HEK293 (cell line): ENCODE measurements around the gene ZSCAN2.

ENCODE experiments used
- BCL11B ChIP-seq: fragments of 450-650 bp; formaldehyde crosslinking; IDR thresholded peaks from 2 replicates; pipeline ENCODE4 v1.5.1; 2016; ENCODE audit warnings: low read depth, missing biosample characterization, missing genetic modification characterization
- HIC1 ChIP-seq: fragments of 450-650 bp; formaldehyde crosslinking; IDR thresholded peaks from 2 replicates; pipeline ENCODE4 v1.5.1; 2016; ENCODE audit warnings: missing biosample characterization, missing genetic modification characterization
- REST ChIP-seq: fragments of 450-650 bp; formaldehyde crosslinking; IDR thresholded peaks from 2 replicates; pipeline ENCODE4 v1.5.1; 2016; ENCODE audit warnings: missing biosample characterization, missing genetic modification characterization
- SALL2 ChIP-seq: fragments of 450-650 bp; formaldehyde crosslinking; IDR thresholded peaks from 2 replicates; pipeline ENCODE4 v1.5.0; 2017; ENCODE audit warnings: missing biosample characterization, mild to moderate bottlenecking, missing genetic modification characterization, borderline replicate concordance
- TCF7L2 ChIP-seq: IDR thresholded peaks from 2 replicates; pipeline ENCODE4 v1.6.1; 2011; ENCODE audit warnings: low read depth, mild to moderate bottlenecking, inconsistent platforms, low read length, moderate library complexity, borderline replicate concordance
- ZNF146 ChIP-seq: fragments of 450-650 bp; formaldehyde crosslinking; IDR thresholded peaks from 2 replicates; pipeline ENCODE4 v1.5.1; 2016; ENCODE audit warnings: missing biosample characterization, missing genetic modification characterization
- TF ChIP-seq, protein P1 (sequence below): fragments of 450-650 bp; formaldehyde crosslinking; IDR thresholded peaks from 2 replicates; pipeline ENCODE4 v1.5.1; 2016; ENCODE audit warnings: missing biosample characterization, missing genetic modification characterization
- TF ChIP-seq, protein P2 (sequence below): fragments of 450-650 bp; formaldehyde crosslinking; IDR thresholded peaks from 2 replicates; pipeline ENCODE4 v1.5.1; 2016; ENCODE audit warnings: missing biosample characterization, missing genetic modification characterization, borderline replicate concordance

DNA sequence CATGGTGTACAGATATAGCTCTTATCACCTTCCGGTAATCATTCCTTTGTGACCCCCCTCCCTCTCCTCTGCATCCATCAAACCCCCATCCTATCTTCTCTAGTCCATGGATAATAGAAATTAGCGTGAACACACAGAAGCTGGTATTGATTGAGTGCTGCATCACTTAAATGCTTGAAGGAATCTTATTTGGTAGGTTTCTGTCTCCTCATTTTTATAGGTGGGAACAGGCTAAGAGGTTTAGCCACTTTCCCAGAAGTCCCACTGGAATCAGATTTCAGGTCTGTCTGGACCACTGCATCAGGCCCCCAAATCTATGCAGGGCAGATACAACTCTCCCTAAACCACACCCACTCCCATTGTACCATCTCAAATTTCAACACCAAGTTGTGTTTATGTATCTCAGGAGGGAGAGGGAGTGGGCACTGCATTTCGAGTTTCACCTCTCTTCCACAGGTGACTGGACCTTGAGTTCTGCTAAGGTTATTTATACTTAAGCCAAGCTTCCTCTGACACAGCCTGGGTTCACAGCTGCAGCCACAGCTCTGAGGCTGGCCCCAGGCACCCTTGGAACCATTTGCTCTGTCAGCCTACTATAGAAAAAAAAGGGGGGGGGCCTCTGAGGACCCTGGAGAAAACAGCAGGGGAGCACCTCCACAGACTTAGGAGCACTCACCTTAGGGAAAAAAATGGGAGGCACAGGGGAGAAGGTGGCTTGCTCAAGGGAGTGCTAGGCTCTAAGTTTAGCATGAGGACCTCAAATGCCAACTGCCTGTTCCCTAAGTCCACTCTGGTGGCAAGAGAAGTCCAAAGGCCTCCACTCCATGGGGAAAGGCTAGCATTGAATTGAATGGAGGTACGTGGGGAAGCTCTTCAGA, 59.3 kb downstream of the ZSCAN2 start:
- TF ChIP-seq, protein P1, sequence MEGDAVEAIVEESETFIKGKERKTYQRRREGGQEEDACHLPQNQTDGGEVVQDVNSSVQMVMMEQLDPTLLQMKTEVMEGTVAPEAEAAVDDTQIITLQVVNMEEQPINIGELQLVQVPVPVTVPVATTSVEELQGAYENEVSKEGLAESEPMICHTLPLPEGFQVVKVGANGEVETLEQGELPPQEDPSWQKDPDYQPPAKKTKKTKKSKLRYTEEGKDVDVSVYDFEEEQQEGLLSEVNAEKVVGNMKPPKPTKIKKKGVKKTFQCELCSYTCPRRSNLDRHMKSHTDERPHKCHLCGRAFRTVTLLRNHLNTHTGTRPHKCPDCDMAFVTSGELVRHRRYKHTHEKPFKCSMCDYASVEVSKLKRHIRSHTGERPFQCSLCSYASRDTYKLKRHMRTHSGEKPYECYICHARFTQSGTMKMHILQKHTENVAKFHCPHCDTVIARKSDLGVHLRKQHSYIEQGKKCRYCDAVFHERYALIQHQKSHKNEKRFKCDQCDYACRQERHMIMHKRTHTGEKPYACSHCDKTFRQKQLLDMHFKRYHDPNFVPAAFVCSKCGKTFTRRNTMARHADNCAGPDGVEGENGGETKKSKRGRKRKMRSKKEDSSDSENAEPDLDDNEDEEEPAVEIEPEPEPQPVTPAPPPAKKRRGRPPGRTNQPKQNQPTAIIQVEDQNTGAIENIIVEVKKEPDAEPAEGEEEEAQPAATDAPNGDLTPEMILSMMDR (tag by site-specific recombination): no peak
- no peak for TF ChIP-seq TCF7L2
- TF ChIP-seq, protein P2, sequence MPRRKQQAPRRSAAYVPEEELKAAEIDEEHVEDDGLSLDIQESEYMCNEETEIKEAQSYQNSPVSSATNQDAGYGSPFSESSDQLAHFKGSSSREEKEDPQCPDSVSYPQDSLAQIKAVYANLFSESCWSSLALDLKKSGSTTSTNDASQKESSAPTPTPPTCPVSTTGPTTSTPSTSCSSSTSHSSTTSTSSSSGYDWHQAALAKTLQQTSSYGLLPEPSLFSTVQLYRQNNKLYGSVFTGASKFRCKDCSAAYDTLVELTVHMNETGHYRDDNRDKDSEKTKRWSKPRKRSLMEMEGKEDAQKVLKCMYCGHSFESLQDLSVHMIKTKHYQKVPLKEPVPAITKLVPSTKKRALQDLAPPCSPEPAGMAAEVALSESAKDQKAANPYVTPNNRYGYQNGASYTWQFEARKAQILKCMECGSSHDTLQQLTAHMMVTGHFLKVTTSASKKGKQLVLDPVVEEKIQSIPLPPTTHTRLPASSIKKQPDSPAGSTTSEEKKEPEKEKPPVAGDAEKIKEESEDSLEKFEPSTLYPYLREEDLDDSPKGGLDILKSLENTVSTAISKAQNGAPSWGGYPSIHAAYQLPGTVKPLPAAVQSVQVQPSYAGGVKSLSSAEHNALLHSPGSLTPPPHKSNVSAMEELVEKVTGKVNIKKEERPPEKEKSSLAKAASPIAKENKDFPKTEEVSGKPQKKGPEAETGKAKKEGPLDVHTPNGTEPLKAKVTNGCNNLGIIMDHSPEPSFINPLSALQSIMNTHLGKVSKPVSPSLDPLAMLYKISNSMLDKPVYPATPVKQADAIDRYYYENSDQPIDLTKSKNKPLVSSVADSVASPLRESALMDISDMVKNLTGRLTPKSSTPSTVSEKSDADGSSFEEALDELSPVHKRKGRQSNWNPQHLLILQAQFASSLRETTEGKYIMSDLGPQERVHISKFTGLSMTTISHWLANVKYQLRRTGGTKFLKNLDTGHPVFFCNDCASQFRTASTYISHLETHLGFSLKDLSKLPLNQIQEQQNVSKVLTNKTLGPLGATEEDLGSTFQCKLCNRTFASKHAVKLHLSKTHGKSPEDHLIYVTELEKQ (tag by site-specific recombination): no peak
- no peak for TF ChIP-seq HIC1 (tag by site-specific recombination)
- no peak for TF ChIP-seq ZNF146 (tag by site-specific recombination)
- TF ChIP-seq SALL2 (tag by site-specific recombination): no peak
- no peak for TF ChIP-seq REST (tag by site-specific recombination)
- TF ChIP-seq BCL11B: no peak
